ENCODE results near the gene KCNG2.

KCNG2 gene

GRCh38 chr18:79816092-79816491 lies 18.4 kb downstream of the KCNG2 start:
- no peak overlapping the region for H3K27ac ChIP-seq
- no peak for TF ChIP-seq CTCF (conservative IDR thresholded peaks at IDR 0.05)

- TF ChIP-seq CTCF (conservative IDR thresholded peaks at IDR 0.05) = no peak
- no peak overlapping the region for H3K27ac ChIP-seq
Observed at GRCh38 chr18:79816981-79817606, 19.4 kb downstream of the KCNG2 start.

GRCh38 chr18:79817607-79817998 lies 19.9 kb downstream of the KCNG2 start:
- TF ChIP-seq CTCF (conservative IDR thresholded peaks at IDR 0.05) = no peak
- no peak overlapping the region for H3K27ac ChIP-seq

- TF ChIP-seq CTCF (conservative IDR thresholded peaks at IDR 0.05) = no peak
- H3K27ac ChIP-seq = no peak overlapping the region
Observed at GRCh38 chr18:79818036-79818435, 20.3 kb downstream of the KCNG2 start.

- no peak overlapping the region for H3K27ac ChIP-seq
- no peak for TF ChIP-seq CTCF (conservative IDR thresholded peaks at IDR 0.05)
Observed at GRCh38 chr18:79818631-79819030, 20.9 kb downstream of the KCNG2 start.

- TF ChIP-seq CTCF (conservative IDR thresholded peaks at IDR 0.05) = no peak
- H3K27ac ChIP-seq = no peak overlapping the region
Observed at GRCh38 chr18:79819064-79819967, 21.6 kb downstream of the KCNG2 start.

GRCh38 chr18:79819968-79820351 lies 22.2 kb downstream of the KCNG2 start:
- H3K27ac ChIP-seq = no peak overlapping the region
- no peak for TF ChIP-seq CTCF (conservative IDR thresholded peaks at IDR 0.05)

All from VCaP (cell line).